Activated CD8-positive, alpha-beta memory T cell treated with anti-CD3 and anti-CD28 coated beads, Interleukin-2, amount 50 U/mL, for 24 hours (primary cell): ENCODE data around the gene CAPS.
A peak's percentile ranks its signal among the peaks of the same experiment; 100 is the strongest.

Experiments
- DNase-seq: peaks from one replicate; pipeline ENCODE4 v3.0.0-alpha.2; 2020; ENCODE audit errors: extremely low read depth

CAPS gene

DNA sequence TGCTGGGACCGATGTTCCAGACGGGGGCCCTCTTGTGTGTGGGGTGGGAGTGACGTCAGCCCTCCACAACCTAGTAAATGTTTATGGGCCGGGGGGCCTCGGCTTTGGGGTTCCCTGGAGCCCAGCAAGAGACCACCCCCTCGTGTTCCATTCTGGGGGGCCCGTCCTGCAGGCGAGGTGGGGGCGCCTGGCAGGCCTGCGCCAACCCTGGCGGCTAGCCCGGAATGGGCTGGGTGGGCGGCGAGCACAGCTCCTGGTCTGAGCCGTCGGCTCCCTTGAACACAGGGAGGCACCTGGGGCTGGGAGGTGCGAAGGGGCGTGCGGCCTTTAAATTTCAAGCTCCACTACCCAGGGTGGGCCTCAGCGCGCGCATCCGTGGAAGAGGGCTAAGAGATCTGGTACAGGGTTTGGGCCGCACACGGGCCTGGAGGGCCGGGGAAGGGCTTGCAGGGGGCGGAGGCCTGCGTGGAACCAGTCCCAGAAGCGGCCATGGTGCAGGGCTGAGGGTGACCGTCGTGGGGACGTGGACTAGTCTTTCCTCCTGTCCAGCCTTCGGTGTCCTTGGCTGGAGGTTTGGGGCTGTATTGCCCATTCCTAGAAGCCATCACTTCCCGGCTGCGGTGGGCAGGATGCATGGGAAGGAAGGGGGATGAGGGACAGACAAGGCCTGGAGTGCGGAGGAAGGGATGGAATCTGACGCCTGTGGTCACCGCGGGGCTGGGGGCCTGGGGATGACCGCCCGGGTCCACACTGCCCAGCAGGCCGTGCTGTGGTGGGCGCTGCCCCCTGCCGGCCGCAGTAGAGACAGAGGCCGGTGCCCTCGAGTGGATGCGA is 21.9 kb upstream of the CAPS start:
- no peak for DNase-seq

DNA sequence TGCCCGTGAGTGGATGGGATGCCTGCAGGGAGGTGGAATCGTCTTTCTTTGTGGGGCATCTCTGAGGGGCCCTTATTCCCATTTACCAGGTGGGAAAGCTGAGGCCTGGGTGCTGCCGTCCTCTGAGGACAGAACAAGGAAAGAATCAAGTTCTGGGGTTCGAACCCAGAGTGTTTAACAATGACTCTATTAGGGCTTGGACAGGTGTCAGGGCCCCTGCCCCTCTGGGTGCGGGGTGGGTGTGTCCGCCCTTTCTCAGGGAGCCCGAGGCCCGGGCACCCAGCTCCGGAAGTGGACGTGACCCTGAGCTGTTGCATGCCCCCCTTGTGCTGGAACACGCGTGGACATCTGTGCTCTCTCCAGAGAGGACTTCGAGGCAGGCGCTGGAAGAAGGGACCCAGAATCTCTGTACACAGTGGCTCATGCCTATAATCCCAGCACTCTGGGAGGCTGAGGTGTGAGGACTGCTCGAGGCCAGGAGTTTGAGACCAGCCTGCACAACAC is 21.2 kb upstream of the CAPS start:
- no peak for DNase-seq

DNA sequence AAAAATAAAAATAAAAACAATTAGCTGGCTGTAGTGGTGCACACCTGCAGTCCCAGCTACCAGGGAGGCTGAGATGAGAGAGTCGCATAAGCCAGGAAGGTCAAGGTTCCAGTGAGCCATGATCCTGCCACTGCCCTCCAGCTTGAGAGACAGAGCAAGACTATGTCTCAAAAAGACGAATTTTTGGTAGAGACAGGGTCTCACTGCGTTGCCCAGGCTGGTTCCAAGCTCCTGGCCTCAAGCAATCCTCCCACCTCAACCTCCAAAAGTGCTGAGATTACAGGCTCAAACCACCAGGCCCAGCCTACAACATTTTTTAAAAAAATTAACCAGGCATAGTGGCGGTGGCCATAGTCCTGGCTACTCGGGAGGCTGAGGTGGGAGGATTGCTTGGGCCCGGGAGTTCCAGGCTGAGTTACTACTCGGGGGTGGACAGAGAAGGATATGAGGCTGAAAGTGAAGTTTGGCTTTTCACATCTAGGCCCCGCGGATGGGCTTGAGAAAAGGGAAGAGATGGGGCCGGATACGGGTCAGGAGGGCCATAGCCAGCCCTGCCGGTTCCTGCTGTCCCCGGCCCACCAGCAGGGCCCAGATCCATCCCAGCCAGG is 20.7 kb upstream of the CAPS start:
- no peak for DNase-seq

DNA sequence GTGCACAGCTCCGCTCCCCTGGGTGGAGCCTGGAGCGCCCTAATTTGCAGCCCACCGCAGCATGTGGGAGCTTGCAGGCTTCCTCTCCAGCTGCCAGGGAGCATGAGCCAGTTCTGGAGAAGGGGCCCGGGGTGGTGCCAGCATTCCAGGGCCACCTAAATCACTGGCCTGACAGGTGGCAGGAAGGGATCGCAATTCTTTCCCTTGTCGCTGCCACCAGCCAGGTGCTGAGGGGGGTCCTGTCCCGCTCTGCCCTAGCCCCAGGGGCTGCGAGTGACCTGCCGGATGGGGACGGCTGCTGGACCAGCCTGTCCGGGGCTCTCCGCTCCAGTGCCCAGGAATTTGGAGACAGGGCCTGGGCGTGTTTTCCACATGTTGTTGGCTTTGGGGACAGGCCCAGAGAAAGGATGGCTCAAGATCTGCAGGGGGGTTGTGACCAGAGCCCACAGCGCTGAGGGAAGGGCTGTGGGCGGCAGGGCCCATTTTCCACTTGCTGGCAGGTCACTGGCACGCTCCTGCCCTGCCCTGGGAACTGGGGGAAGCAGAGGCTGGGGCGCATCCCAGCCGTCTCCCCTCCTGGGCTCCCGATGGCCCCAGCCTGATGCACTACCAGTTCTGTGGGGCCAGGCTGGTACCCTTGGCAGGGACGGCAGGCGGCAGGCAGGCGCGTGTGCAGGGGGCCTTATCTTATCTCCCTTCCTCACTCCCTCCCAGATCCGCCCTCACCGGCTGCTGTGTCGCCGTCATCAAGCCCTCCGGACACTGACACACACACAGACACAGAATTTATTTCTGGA is 19.9 kb upstream of the CAPS start:
- no peak for DNase-seq

DNA sequence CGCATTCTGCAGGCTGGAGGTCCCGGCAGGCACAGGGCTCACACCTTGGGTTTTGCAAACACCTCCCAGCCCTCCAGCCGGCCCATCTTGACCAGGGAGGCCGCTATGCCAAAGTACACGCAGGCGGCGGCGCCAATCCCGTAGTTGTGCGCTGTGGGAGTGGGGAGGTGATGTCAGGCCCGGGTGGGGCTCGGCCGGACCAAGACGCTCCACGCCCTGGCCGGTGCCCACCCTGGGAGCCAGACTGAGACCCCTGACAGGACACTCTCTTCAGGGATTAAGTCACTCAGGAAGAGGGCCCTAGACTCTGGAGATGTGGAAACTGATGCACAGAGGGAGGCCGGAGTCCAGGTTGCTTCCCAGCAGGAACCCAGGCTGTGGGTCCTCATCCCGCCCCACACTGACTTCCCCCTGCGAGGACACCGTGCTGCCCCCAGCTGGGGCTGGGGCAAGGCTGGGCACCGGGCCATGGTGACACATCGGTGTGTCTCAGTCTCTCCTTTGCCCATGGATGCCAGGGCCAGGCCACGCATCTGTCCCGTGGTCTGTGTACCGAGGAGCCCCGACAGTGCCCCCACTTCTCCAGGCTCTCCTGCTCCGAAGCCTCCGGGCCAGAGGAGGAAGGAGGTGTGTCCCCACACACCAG is 19.2 kb upstream of the CAPS start:
- no peak for DNase-seq

DNA sequence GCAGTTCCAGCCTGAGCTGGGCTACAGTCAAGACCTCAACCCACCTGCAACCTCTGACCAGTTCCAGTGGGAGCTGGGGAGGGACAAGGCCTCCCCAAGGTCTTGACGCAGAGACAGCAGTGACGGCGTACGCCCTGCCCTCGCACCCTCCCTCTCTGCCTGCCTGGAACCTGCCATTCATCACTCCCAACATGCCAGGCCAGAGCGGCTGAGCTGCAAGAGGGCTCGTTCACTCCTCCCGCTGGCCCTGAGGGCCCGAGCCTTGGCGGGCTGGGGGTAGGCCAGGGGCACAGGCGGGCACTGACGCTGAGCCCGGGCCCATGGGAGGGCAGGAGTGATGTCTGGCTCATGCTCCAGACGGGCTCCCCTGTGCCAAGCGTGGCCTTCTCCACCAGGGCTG is 18.6 kb upstream of the CAPS start:
- DNase-seq, result no peak

DNA sequence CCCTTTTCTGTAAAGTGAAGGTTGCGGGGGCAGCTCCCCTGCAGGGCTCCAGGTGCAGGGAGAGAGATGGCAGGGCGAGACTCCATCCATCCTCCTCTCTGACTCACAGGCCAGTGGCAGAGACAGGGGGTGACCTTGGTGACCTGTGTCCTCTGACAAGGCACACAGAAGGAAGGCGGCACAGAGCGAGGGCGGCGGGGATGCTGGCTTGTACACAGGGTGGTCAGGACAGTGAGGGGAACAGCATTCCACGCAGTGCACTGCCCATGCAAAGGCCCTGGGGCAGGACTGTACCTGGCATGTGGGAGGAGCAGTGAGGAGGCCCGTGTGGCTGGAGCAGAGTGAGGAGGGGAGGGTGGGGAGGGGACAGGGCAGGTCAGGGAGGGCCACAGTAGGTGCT is 18.2 kb upstream of the CAPS start:
- no peak for DNase-seq

DNA sequence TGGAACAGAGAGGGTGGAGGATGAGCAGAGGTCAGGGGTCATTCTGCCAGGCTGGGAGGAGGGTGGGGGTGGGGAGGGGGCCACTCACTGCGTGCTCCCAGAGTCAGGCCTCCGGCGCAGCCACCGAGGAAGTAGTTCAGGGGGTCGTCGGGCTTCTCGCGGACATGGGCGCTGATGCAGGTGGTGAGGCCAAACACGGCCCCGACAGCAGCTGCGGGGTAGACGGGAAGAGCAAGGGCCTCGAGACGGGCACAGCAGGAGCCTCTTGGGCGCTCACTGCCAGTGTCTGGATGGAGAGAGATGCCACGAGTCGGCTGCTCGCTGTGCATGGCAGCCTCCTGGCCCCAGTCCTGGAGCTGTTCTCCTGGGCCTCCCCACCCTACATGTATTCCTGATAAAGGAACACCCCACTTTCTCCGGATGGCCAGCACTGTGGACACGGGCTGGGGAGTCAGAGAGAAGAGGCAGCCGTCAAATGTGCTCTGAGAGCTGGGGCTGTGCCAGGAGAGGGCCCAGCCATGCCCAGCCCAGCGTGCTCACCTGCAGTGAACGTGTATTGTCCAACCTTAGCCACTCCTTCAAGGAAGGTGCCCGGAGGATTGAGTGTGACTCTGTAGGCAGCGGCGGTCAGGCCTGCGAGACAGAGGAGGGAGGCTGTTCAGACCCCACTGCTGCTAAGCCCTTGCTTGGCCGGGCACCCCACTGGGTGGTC is 17.5 kb upstream of the CAPS start:
- DNase-seq, result no peak

DNA sequence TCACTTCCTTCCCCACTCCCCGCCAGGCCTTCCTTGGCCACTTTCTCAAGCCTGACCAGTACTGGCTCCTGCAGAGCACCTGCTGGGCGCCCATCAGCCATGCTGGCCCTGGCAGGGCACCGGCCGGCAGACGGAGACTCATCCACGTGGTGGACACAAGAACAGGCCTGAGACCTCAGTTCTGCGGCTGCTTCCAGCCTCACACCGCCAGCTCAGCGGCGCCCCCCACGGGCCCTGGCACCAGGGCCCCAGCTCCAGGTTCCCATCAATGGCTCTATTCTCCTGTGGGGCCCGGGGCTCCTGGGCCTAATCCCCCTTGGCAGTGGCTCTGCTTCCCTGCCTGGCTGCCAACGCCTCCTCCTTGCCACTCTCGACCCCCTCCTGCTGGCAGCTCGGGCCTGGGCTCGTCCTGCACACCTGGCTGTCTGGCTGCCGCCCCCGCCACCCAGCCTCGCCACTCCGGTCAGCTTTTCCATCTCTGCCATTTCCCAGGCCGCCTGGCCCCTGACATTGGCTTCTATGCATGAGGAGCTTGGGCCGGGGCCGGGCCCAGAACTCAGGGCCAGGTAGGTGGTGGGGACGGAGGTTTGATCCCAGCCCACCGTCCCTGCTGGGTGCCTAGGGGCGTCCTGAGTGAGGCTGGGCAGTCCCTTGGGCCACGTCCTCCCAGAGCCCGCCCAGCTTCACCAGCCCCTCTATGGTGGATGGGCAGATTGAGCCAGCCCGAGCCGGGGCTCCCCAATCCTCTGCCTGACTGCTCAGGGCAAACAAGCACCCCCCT is 16.7 kb upstream of the CAPS start:
- no peak for DNase-seq

DNA sequence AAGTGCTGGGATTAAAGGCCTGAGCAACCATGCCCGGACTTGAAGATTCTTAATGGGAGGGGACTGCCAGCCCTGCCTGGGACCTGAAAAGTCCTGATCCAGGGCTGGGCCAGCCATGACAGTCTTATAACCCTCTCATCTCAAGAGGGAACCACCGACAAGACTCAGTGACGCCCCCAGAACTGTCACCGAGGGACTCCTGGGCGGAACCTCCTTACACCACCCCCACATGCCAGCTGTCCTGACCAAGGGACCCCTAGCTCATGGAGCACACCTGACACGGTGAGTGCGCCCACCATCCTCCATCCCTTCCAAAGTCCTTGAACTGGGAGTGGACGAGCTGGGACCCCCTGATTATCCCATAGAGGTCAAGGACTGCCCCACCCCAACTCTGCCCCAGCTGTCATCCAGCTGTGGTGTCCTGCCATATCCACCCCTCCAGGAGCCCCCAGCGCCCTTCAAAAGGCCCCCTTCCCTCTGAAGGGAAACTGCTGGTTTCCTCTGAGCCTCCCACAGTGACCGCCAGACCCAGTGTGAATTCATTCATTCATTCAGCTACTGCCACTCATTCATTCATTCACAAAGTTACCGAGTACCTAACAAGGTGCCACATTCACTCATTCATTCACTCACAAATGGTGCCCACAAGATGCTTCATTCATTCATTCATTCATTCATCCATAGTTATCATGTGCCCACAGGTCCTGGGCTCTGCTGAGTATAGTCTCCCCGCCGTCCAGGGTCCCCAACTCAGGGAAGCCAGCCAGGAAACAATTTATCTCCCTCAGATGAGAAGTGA is 14.1 kb upstream of the CAPS start:
- no peak for DNase-seq

DNA sequence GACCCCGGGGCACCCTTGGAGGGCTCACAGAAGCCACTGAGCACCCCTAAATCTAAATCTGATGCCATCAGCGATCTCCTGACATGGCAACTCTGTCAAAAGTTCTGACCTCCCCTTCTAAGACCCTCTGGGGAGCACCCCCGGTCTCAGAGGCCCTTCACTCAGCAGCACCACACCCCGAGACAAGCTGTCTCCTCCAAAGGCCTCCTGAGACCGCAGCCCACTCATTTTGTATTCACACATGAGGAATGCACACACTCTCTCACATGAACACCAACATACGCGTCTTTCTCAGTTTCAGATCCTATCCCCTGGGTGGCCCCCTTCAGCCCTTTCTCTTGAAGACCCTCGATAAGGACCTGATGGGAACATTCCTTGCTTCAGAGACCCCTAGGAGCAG is 13.1 kb upstream of the CAPS start:
- DNase-seq, result no peak

DNA sequence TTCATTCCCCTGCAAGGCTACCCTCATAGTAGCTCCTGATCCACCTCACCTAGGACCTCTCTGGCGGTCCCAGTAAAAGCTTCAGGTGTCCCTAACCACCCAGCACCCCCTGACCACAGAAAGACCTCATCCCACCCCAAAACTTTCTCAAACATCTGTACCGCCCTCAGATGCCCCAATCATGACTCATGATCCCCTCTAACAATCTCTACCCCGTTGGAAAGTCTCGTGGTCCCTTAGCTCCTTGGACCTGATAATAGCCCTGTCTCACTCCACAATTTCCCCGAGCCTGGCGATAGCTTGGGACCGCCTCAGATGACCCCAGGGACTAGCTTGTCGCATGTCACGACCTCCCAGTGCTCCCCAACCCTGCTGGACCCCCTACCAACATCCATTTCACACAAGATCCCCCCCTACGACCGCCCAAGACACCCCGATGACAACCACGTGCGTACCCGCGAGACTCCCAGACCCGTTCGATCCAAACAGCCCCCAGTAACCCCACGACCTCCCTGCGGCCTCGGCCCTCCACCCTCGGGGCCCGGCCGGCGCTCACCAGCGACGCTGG is 10.9 kb upstream of the CAPS start:
- DNase-seq, result no peak

DNA sequence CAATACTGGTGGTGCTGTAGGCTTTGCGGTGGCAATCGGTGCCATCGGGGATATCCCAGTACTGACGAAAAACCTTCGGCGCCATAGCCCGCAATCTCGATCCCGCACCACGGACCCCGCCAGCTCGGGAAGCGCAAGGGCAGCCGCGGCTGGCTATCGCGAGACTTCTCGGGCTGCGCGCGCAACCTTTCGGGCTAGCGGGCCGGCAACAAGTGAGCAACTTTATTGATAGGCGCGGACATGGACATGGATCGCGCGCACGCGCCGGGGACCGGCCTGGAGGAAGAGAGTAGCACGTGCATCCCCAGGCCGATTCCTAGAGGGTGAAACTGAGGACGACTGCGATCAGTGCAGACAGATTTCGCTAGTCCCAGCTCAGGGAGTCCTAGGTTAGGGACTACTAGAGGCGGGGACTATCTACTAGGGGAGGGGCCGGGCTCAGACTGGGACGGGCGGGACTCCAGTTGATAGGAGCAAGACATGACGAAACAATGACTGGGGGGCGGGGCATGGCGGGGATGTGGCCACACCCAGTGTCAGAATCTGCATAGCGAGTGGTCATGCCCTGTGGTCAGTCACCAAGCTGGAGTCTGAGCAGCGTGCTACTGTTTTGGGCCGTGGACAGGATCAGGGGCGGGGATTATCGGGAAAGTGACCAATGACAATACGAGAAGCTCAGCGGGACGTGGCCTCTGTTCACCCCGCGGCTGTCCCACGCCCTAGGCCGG is 10.3 kb upstream of the CAPS start, which contains the start of gene NDUFA11:
Gene NDUFA11 (minus strand): TSS at position 167 of the 728 bp plus-strand sequence. CDS start 82 bp downstream, at position 85.
- DNase-seq, result peak; percentile 92

DNA sequence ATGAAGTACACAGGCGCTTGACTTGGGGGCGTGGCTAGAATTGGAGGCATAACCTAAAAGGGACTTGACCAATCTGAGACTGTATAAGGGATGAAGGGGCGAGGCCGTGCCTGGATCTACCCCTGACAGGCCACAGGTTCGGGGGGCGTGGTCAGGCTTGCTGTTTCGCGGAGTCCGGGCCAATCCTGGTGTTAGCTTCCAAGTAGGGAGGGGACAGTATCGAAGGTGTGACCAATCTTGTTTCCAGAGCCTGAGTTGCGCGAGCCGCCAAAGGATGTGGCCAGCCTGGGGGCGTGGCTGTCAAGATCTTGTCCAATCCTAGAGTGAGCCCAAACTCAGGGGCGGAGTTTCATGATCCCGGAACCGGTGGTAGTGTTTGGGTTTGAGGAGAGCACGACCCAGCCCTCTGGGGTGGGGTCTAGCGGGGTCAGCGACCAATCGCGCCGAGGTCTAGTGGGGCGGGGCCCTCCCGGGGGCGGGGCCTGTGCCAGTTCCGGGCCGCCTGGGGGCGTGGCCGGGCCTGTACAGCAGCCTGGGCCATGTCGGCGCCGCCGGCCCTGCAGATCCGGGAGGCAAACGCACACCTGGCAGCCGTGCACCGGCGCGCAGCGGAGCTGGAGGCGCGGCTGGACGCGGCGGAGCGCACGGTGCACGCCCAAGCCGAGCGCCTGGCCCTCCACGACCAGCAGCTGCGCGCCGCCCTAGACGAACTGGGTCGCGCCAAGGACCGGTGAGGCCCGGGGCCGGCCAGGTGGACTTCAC is 9.5 kb upstream of the CAPS start, which contains the start of gene VMAC:
Gene VMAC (plus strand): TSS at position 521 of the 762 bp plus-strand sequence. CDS start 19 bp downstream, at position 540.
- peak; percentile 100 for DNase-seq

DNA sequence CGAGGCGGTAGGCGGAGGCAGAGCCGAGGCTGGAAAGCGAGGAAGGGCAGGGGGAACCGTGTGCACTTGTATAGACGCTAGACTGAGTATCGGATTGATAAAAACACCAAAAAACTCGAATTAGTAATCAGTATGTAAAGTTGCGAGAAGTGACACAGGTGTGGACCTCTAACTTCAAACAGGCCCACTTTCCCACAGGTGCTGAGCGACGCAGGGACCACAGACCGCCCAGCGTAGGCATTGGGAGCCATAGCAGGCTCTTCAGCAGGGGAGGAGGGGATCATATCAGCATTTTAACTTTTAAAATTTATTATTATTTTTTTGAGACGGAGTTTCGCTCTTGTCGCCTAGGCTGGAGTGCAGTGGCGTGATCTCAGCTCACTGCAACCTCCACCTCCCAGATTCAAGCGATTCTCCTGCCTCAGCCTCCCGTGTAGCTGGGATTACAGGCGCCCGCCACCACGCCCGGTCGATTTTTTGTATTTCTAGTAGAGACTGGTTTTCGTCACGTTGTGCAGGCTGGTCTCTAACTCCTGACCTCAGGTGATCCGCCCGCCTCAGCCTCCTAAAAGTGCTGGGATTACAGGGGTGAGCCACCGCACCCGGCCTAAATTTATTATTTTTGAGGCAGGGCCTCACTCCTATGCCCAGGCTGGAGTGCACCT is 8.8 kb upstream of the CAPS start:
- no peak for DNase-seq

DNA sequence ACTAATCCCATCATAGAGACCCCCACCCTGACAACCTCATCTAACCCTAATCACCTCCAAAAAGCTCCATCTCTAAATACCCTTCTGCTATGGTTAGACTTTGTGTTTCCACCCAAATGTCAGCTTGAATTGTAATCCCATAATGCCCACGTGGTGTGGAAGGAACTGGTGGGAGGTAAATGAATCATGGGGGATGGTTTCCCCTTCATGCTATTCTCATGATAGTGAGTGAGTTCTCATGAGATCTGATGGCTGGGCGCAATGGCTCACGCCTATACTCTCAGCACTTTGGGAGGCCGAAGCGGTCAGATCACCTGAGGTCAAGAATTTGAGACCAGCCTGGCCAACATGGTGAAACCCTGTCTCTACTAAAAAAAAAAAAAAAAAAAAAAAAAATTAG is 6.8 kb upstream of the CAPS start:
- no peak for DNase-seq

DNA sequence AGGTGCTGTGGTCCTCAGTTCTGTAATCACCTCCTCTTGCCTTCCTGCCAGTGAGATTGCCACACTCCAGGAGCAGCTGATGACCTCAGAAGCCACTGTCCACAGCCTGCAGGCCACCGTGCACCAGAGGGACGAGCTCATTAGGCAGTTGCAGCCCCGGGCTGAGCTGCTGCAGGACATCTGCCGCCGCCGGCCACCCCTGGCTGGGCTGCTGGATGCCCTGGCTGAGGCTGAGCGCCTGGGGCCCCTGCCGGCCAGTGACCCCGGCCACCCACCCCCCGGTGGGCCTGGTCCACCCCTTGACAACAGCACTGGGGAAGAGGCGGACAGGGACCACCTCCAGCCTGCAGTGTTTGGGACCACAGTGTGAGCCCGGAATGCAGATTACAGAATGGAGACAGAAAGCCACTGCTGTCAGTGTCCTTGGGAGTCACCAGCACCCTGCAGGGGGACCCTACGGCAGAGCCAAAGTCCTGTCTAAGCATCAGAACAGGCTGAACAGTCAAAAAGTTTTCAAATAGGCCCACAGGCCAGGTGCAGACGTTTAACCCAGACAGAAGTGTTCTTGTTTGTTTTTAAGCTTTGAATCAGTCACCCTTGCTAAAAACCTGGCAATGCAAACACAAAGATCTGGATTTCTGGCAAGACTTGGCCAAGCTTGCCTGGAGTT is 5.1 kb upstream of the CAPS start:
- DNase-seq, result no peak
